Brain pericyte (primary cell): ENCODE results near the gene CDH4.

Experiments
- DNase-seq: peaks from one replicate; pipeline ENCODE4 v3.0.0-alpha.2; 2012; ENCODE audit warnings: low read depth, low spot score

Gene CDH4

GRCh38 chr20:61649105-61649859 is 397.2 kb downstream of the CDH4 start:
- no peak for DNase-seq

GRCh38 chr20:61649860-61650162 is 397.8 kb downstream of the CDH4 start:
- no peak for DNase-seq

GRCh38 chr20:61650912-61651733 is 399.1 kb downstream of the CDH4 start:
- no peak for DNase-seq

GRCh38 chr20:61652146-61652545 is 400.1 kb downstream of the CDH4 start:
- DNase-seq = no peak

GRCh38 chr20:61654726-61655125 is 402.7 kb downstream of the CDH4 start:
- DNase-seq = no peak

GRCh38 chr20:61655591-61655990 is 403.5 kb downstream of the CDH4 start:
- no peak for DNase-seq

- no peak for DNase-seq
Observed at GRCh38 chr20:61656198-61656597, 404.1 kb downstream of the CDH4 start.

GRCh38 chr20:61657721-61658377 is 405.8 kb downstream of the CDH4 start:
- no peak for DNase-seq

- DNase-seq = no peak
Observed at GRCh38 chr20:61658563-61658962, 406.5 kb downstream of the CDH4 start.

- no peak for DNase-seq
Observed at GRCh38 chr20:61659246-61659993, 407.4 kb downstream of the CDH4 start.

GRCh38 chr20:61659994-61660346 is 407.9 kb downstream of the CDH4 start:
- no peak for DNase-seq

GRCh38 chr20:61660559-61660958 is 408.5 kb downstream of the CDH4 start:
- no peak for DNase-seq

GRCh38 chr20:61661025-61661424 is 409.0 kb downstream of the CDH4 start:
- DNase-seq = no peak

GRCh38 chr20:61661583-61661982 is 409.5 kb downstream of the CDH4 start:
- no peak for DNase-seq

GRCh38 chr20:61662226-61662967 is 410.3 kb downstream of the CDH4 start:
- no peak for DNase-seq

- DNase-seq = no peak
Observed at GRCh38 chr20:61662968-61663331, 410.9 kb downstream of the CDH4 start.

- DNase-seq = no peak
Observed at GRCh38 chr20:61663521-61664425, 411.7 kb downstream of the CDH4 start.

- DNase-seq = no peak
Observed at GRCh38 chr20:61664556-61665320, 412.7 kb downstream of the CDH4 start.
